CD4-positive, alpha-beta T cell treated with Interleukin-21 for 1 hour (primary cell): ENCODE results near the gene UBN2.
"Not testable (repeated sequence)": the region's sequence is repeated elsewhere in the genome, so short reads cannot be mapped to it uniquely, and the experiment has no call there.

Source experiments
- DNase-seq: peaks from one replicate; pipeline ENCODE4 v3.0.0-alpha.2; 2020

The UBN2 gene

GRCh38 chr7:139230774-139231512 lies at the start of gene UBN2:
Gene UBN2 (plus strand): TSS chr7:139231237. CDS start chr7:139231485, 248 bp downstream.
- DNase-seq: peak; percentile 94

- DNase-seq: no peak
Measured at GRCh38 chr7:139181404-139181803, 49.6 kb upstream of the UBN2 start.

GRCh38 chr7:139182363-139182762 lies 48.7 kb upstream of the UBN2 start:
- DNase-seq: no peak

- no peak for DNase-seq
Measured at GRCh38 chr7:139183251-139183650, 47.8 kb upstream of the UBN2 start.

- peak; percentile 0 for DNase-seq
Measured at GRCh38 chr7:139183878-139184338, 47.1 kb upstream of the UBN2 start.

- no peak for DNase-seq
Measured at GRCh38 chr7:139186146-139186545, 44.9 kb upstream of the UBN2 start.

GRCh38 chr7:139189357-139189756 lies 41.7 kb upstream of the UBN2 start:
- no peak for DNase-seq

GRCh38 chr7:139192014-139192706 lies 38.9 kb upstream of the UBN2 start:
- no peak for DNase-seq

- DNase-seq: no peak
Measured at GRCh38 chr7:139200382-139200781, 30.7 kb upstream of the UBN2 start.

GRCh38 chr7:139203992-139204391 lies 27.0 kb upstream of the UBN2 start:
- DNase-seq: no peak

- no peak for DNase-seq
Measured at GRCh38 chr7:139205843-139206242, 25.2 kb upstream of the UBN2 start.

- no peak for DNase-seq
Measured at GRCh38 chr7:139212133-139212532, 18.9 kb upstream of the UBN2 start.

- not testable (repeated sequence) for DNase-seq
Measured at GRCh38 chr7:139213489-139213888, 17.5 kb upstream of the UBN2 start.

- DNase-seq: no peak
Measured at GRCh38 chr7:139218173-139218572, 12.9 kb upstream of the UBN2 start.

- no peak for DNase-seq
Measured at GRCh38 chr7:139224219-139224618, 6.8 kb upstream of the UBN2 start.

GRCh38 chr7:139224836-139225235 lies 6.2 kb upstream of the UBN2 start:
- not testable (repeated sequence) for DNase-seq

GRCh38 chr7:139225286-139226157 lies 5.5 kb upstream of the UBN2 start:
- DNase-seq: not testable (repeated sequence)

GRCh38 chr7:139226158-139226515 lies 4.9 kb upstream of the UBN2 start:
- not testable (repeated sequence) for DNase-seq

- DNase-seq: not testable (repeated sequence)
Measured at GRCh38 chr7:139226988-139227488, 4.0 kb upstream of the UBN2 start.

- DNase-seq: no peak
Measured at GRCh38 chr7:139230023-139230422, 1.0 kb upstream of the UBN2 start.

GRCh38 chr7:139230484-139230773 lies 608 bp upstream of the UBN2 start:
- DNase-seq: no peak

- DNase-seq: peak; percentile 17
Measured at GRCh38 chr7:139231513-139232376, 708 bp downstream of the UBN2 start.

GRCh38 chr7:139232377-139232717 lies 1.3 kb downstream of the UBN2 start:
- DNase-seq: peak; percentile 31
